GM03348 (cell line): ENCODE results near the gene HSPA1A.
"Not testable (repeated sequence)": the region's sequence is repeated elsewhere in the genome, so short reads cannot be mapped to it uniquely, and the experiment has no call there.

Experiments
- DNase-seq: peaks from one replicate; pipeline ENCODE4 v3.0.0; 2012; ENCODE audit warnings: low spot score

HSPA1A gene

GRCh38 chr6:31811645-31812044, 3.7 kb upstream of the HSPA1A start:
- no peak for DNase-seq

- no peak for DNase-seq
Observed at GRCh38 chr6:31813465-31813849, 1.9 kb upstream of the HSPA1A start.

GRCh38 chr6:31814677-31815024, 692 bp upstream of the HSPA1A start:
- DNase-seq = peak; percentile 94

- DNase-seq = not testable (repeated sequence)
Observed at GRCh38 chr6:31817133-31817928, 2.0 kb downstream of the HSPA1A start.

DNA sequence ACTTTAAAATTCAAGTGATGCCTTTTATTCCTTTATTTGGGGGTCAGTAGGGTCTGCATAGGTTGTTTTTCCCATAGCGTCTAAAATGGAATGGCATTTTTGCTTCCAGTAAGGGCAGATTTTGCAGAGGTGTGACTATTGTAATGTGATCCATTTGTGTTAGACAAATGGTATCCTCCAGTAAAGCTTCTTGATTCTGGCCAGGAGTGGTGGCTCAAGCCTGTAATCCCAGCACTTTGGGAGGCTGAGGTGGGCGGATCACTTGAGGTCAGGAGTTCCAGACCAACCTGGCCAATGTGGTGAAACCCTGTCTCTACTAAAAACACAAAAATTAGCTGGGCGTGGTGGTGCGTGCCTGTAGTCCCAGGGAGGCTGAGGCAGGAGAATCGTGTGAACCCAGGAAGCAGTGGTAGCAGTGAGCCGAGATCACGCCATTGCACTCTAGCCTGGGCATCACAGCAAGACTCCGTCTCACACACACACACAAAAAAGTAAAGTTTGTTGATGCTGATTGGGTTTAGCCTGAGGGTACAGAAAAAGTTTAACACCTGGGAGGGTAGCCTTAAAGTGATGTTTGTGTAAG, 2.7 kb downstream of the HSPA1A start:
- not testable (repeated sequence) for DNase-seq

- no peak for DNase-seq
Observed at GRCh38 chr6:31819871-31820299, 4.5 kb downstream of the HSPA1A start.

DNA sequence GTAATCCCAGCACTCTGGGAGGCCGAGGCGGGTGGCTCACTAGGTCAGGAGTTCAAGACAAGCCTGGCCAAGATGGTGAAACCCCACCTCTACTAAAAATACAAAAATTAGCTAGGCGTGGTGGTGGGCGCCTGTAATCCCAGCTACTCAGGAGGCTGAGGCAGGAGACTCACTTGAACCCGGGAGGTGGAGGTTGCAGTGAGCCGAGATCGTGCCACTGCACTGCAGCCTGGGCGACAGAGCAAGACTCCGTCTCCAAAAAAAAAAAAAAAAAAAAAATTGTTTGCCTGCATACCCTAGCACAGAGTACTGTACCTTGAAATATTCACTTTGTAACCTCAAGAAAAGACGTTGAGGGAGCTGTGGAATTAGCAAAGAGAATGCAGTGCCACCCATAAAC, 5.1 kb downstream of the HSPA1A start:
- DNase-seq = not testable (repeated sequence)

- DNase-seq = peak; percentile 56
Observed at GRCh38 chr6:31821301-31822035, 6.1 kb downstream of the HSPA1A start.

DNA sequence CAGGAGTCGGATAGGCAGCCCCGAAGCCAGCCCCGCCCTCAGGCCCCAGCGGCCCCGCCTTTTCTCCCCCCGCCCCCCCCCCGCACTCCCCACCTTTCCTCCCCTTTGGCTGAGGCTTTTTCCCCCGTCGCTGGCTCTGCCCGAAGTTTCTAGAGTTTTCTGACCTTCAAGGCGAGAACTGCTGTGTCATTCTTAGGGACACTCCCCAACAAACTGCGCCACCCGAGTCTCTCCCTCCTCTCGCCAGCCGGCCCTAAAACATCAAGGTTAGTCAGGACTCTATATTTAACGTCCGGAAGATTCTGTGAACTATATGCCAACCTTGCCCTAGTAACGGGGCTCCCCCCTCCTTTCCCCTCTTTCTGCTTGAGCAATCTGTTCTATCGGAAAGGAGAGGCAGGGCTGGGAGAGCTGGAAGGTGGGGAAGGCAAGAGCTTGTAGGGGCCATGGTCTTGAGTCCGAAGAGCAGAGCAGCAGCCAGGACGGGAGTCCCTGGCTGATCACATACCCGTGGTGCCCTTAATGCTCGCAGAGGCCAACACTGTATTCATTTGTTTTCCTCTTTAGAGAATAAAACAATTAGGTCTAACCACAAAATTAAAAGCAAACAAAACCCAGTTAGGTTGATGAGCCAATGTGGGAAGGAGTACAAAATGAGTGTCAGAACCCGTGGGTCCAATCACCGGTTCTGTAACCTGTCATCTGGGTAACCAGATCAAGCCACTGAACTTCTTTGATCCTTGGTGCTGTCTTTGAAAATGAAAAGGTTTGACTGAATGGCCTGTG, 6.9 kb downstream of the HSPA1A start:
- peak; percentile 89 for DNase-seq

- not testable (repeated sequence) for DNase-seq
Observed at GRCh38 chr6:31823592-31824196, 8.4 kb downstream of the HSPA1A start.

DNA sequence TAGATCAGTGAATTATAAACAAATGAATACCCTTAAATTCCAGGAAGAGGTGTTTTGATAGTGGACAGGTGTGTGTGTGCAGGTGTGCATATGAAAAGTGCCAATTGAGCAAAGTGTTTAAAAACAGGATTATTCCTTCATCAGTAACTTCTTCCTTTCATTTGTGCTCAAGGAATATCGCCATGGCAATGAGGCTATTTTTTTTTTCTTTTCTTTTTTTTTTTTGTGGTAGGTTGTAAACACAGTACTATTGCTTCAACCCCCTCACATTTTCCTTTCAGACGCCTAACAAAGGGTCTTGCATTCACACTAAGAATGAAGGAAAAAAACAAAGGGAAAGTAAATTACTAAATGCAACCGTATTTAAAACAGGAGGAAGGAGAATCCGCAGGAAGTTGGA, 10.2 kb downstream of the HSPA1A start:
- no peak for DNase-seq

- DNase-seq = peak; percentile 89
Observed at GRCh38 chr6:31826793-31827285, 11.5 kb downstream of the HSPA1A start.

DNA sequence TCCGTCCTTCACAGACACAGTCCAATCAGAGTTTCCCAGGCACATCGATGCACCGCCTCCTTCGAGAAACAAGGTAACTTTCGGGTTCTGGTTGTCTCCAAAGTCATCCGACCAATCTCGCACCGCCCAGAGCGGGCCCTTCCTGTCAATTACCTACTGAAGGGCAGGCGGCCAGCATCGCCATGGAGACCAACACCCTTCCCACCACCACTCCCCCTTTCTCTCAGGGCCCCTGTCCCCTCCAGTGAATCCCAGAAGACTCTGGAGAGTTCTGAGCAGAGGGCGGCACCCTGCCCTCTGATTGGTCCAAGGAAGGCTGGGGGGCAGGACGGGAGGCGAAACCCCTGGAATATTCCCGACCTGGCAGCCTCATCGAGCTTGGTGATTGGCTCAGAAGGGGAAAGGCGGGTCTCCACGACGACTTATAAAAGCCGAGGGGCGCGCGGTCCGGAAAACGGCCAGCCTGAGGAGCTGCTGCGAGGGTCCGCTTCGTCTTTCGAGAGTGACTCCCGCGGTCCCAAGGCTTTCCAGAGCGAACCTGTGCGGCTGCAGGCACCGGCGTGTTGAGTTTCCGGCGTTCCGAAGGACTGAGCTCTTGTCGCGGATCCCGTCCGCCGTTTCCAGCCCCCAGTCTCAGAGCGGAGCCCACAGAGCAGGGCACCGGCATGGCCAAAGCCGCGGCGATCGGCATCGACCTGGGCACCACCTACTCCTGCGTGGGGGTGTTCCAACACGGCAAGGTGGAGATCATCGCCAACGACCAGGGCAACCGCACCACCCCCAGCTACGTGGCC, 12.1 kb downstream of the HSPA1A start, which contains the start of gene HSPA1B:
Gene HSPA1B (plus strand): TSS at position 453 of the 794 bp plus-strand sequence. CDS start 213 bp downstream, at position 666.
- peak; percentile 96 for DNase-seq

- peak; percentile 35 for DNase-seq
Observed at GRCh38 chr6:31829633-31830283, 14.4 kb downstream of the HSPA1A start.

DNA sequence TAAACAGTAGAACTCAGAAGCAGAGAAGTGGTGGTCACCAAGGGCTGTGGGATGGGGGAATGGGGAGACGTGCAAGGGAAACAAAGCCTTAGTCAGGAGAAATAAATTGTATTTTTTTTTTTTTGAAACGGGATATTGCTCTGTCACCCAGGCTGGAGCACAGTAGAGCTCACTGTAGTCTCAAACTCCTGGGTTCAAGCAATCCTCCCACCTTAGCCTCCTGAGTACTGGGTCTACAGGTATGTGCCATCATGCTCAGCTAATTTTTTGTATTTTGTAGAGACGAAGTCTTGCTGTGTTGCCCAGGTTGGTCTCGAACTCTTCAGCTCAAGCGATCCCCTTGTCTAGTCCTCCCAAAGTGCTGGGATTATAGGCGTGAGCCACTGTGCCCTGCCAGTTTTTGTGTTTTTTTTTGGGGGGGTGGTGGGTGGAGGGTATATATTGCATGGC, 15.6 kb downstream of the HSPA1A start:
- DNase-seq = no peak

DNA sequence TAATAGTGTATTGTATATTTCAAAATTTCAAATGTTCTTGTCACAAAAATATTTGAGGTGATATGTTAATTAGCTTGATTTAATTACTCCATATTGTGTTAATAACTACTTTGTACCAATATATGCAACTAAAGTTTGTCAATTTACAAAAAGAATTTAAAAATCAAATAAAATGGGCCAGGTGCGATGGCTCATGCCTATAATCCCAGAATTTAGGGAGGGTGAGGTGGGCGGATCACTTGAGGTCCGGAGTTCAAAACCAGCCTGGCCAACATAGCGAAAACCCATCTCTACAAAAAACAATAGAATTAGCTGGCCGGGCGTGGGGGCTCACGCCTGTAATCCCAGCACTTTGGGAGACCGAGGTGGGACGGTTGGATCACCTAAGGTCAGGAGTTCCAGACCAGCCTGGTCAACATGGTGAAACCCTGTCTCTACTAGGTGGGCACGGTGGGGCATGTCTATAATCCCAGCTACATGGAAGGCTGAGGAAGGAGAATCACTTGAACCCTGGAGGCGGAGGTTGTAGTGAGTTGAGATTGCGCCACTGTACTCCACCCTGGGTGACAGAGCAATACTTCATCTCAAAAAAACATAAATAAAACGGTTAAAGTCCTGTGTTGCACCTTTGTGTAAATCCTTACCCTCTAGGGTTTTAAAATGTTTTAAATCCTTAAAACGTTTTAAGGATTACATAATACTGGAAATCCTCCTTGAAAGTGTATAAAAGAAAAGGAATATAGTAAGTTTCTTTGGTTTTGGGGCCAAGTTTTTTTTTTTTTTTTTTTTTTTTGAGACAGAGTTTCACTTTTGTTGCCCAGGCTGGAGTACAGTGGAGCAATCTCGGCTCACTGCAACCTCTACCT, 16.2 kb downstream of the HSPA1A start:
- no peak for DNase-seq

DNA sequence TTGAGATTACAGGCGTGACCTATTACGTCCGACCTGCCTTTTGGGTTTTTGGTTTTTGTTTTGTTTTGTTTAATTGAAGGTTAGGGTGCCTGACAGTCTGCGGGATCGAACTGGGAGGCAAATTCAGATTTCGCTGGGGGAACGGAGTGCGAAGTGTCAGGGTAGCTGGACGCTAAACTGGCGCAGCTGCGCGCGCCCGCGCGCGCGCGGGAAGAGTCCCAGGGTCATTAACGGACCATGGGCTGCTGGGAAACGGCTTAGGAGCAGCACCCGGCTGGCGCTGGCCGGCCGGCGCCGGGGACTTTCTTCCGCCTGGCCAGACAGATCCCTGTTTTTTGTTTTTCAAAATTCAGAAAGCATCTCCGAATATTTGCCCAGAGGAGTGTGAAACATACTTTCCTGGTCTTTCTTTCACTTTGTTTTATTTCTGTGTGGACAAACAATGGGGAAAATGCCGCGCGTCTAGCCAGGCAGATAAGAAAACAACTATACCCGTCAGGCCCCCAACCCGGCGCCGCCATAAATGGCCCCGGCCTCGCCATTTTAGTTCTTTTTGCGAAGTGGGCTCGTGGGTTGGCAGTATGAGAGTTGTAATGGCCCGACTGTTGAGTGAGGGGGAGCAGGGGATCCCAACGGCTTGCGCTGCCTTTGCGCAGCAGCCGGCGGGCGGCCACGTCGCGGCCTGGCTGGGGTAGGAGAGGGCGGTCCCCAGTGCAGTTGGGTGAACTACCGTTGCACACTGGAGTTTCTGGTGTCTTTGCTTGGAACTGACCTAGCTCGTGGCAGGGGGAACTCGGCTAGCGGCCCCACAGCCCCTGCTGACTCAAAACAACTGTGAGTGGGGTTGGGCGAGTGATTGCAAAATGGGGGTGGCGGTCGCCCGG, 19.3 kb downstream of the HSPA1A start:
- peak; percentile 94 for DNase-seq

GRCh38 chr6:31836047-31836473, 20.7 kb downstream of the HSPA1A start:
- DNase-seq = no peak
